Left ventricle myocardium inferior (tissue), 1 donor: ENCODE measurements around the gene PNMA6E. TPM values are rescaled to one million over a fixed set of nuclear protein-coding genes. Genes with fewer than 3 reads are reported as not detected.
A peak's percentile ranks its signal among the peaks of the same experiment; 100 is the strongest.

ENCODE experiments used
- DNase-seq: peaks from one replicate; pipeline ENCODE4 v3.0.0-alpha.2; 2020
- H3K27ac ChIP-seq: fragments of 200-600 bp; replicated peaks from 2 replicates; pipeline ENCODE4 v1.8.0; 2021
- H3K27me3 ChIP-seq: fragments of 200-600 bp; 2 replicates; pipeline ENCODE4 v1.8.0; 2021; ENCODE audit warnings: low read depth
- H3K36me3 ChIP-seq: fragments of 200-600 bp; 2 replicates; pipeline ENCODE4 v1.8.0; 2021
- H3K4me1 ChIP-seq: fragments of 200-600 bp; 2 replicates; pipeline ENCODE4 v1.8.0; 2021
- H3K4me3 ChIP-seq: fragments of 200-600 bp; 2 replicates; pipeline ENCODE4 v1.8.0; 2021; ENCODE audit warnings: mild to moderate bottlenecking, moderate library complexity
- H3K9me3 ChIP-seq: fragments of 200-600 bp; replicated peaks from 2 replicates; pipeline ENCODE4 v1.8.0; 2021
- intact Hi-C: fragments of 100-400 bp; cut with micrococcal nuclease; formaldehyde crosslinking; loops from one replicate; pipeline ENCODE4 v1.11.0; 2022
- total RNA-seq: library from RNA; stranded (reverse); fragmentation: NEBNext Ultra II Directional; extraction: Animal tissue kit (Norgen Biotek cat#: 25700); gene quantifications from one replicate; pipeline ENCODE4 v1.2.1, GENCODE V29; 2021
- TF ChIP-seq, protein P1 (sequence below): fragments of 200-600 bp; IDR thresholded peaks from 2 replicates; pipeline ENCODE4 v1.8.0; 2021; ENCODE audit warnings: antibody characterized with exemption, mild to moderate bottlenecking, borderline replicate concordance
- donor health status: DM: no; HTN: yes; CAD: no; lungs with severe emphysema.

Gene PNMA6E
- total RNA-seq, 1 donor from 2014 or later, result not detected

DNA sequence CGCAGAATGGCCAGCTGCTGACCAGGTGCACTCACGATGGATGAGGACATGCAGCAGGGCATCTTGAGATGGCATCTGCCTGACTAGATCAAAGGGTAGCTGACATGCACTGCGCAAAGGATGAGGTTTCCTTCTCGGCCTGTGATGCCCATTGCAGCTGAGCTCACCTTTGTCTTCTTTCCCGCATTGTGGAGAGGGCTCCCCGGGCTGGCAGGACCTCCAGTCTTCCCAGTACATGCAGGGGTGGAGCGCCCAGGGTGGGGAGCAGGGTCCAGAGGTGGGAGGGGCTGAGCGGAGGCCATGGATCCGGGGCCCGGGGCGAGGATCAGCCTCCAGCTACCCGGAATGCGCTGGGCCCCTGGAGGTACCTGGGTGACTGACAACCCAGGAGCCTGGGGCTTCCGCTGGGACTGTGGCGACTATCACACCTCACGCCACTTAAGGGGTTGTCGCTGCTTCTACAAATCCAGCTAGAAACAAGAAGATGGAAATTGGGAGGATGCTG is 32.7 kb upstream of the PNMA6E start:
- H3K4me3 ChIP-seq, result no peak overlapping the region
- DNase-seq, result no peak
- TF ChIP-seq, protein P1, sequence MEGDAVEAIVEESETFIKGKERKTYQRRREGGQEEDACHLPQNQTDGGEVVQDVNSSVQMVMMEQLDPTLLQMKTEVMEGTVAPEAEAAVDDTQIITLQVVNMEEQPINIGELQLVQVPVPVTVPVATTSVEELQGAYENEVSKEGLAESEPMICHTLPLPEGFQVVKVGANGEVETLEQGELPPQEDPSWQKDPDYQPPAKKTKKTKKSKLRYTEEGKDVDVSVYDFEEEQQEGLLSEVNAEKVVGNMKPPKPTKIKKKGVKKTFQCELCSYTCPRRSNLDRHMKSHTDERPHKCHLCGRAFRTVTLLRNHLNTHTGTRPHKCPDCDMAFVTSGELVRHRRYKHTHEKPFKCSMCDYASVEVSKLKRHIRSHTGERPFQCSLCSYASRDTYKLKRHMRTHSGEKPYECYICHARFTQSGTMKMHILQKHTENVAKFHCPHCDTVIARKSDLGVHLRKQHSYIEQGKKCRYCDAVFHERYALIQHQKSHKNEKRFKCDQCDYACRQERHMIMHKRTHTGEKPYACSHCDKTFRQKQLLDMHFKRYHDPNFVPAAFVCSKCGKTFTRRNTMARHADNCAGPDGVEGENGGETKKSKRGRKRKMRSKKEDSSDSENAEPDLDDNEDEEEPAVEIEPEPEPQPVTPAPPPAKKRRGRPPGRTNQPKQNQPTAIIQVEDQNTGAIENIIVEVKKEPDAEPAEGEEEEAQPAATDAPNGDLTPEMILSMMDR, result no peak
- no peak overlapping the region for H3K27ac ChIP-seq
- H3K9me3 ChIP-seq, result no peaks in the 10 kb centered on the region
- H3K27me3 ChIP-seq, result peaks cover 5% of the 10 kb centered on the region
- intact Hi-C loops, result no loop called here
- H3K36me3 ChIP-seq, result no peaks in the 10 kb centered on the region
- H3K4me1 ChIP-seq, result no peaks in the 10 kb centered on the region

DNA sequence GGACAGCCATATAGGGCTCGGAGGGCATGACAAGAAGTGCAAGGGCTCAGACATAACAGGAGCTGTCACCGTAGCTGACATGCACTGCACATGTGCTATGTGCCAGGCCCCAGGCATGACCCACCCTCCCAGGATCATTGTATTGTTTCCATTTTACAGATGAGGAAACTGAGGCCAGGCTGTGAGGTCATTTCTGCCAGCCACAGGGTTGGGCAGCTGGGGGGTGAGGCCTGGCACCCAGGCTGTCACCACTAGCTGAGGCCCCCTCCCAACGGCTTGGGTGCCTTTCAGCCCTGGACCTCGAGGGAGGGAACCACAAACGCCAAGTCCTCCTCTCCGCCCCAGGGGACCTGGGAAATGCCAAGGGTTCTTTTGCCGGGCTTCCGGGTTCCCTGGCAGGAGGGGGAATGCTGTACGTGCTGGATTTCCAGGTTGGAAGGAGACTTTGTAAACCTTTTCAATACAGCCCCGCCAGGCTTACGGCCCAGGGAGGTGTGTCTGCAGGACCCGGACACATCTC is 32.1 kb upstream of the PNMA6E start:
- TF ChIP-seq, protein P1, result no peak
- intact Hi-C loops, result no loop called here

DNA sequence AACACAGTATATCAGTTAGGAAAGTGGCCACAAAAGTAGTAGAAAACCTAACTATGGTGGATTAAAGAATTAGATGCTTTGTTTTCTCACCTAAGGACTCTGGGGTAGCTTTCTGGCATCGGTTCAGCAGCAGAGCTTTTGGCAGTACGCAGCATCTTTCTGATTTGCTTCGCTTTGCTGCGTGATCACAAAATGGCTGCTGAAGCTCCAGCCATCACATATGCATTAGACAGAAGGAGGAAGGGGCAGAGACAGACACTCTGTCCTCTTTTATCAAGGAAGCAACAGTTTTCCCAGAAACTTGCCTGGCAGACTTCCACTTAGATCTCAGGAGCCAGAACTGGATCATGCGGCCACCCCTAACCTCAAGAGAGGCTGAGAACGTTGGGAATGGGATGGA is 29.6 kb upstream of the PNMA6E start:
- no peak for DNase-seq
- Histone ChIP-seq H3K27me3 (peaks cover 5% of the 10 kb centered on the region), H3K27ac (no peak overlapping the region), H3K9me3 (no peaks in the 10 kb centered on the region), H3K36me3 (no peaks in the 10 kb centered on the region), H3K4me1 (no peaks in the 10 kb centered on the region), H3K4me3 (no peak overlapping the region)
- intact Hi-C loops, result no loop called here
- TF ChIP-seq, protein P1, result no peak

More for the DNA sequence above, 32.1 kb upstream of the PNMA6E start:
- no peak for DNase-seq
- H3K9me3 ChIP-seq, result no peaks in the 10 kb centered on the region
- no peaks in the 10 kb centered on the region for H3K4me1 ChIP-seq
- no peaks in the 10 kb centered on the region for H3K36me3 ChIP-seq
- H3K27ac ChIP-seq, result no peak overlapping the region
- no peak overlapping the region for H3K4me3 ChIP-seq
- H3K27me3 ChIP-seq, result peaks cover 5% of the 10 kb centered on the region

DNA sequence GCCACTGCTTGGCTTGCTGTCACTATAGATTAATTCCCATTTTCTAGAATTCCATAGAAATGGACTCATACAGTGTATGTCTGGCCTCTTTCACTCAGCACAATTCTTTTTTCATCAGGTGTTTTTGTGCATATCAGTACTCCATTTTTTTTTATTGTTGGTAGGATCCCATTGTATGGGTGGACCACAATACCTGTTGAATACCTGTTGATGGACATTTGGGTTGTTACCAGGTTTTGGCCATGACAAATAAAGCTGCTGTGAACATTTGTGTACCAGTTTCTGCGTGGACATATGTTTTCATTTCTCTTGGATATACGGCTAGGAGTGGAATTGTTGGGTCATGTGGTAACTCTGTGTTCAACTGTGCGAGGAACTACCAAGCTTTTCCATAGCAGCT is 25.1 kb upstream of the PNMA6E start:
- intact Hi-C loops, result no loop called here

DNA sequence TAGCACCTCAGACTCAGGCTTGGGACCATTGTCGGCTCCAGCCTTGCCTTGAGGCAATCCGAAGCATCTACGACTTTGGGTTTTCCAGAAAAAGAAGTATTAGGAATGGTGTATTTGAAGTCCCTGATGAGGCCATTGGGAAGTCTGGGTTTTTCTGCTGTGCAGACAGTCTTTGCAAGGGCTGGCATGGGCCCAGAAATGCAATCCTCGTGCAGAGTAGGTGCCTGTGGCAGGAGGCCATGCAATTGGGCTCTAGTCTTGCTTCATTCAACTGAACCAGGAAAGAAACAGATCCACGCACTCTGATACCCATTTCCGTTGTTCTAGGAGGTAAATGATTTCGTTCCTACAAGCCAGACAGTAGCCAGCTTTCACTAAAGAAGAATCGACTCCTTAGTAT is 22.5 kb upstream of the PNMA6E start:
- Histone ChIP-seq H3K9me3 (no peaks in the 10 kb centered on the region), H3K27me3 (no peaks in the 10 kb centered on the region), H3K4me1 (peaks cover 4% of the 10 kb centered on the region), H3K36me3 (no peaks in the 10 kb centered on the region), H3K4me3 (no peak overlapping the region), H3K27ac (no peak overlapping the region)
- TF ChIP-seq, protein P1, result no peak
- intact Hi-C loops, result no loop called here
- peak; percentile 52 for DNase-seq

More for the DNA sequence above, 25.1 kb upstream of the PNMA6E start:
- Histone ChIP-seq H3K36me3 (no peaks in the 10 kb centered on the region), H3K27me3 (peaks cover 5% of the 10 kb centered on the region), H3K27ac (no peak overlapping the region), H3K9me3 (no peaks in the 10 kb centered on the region), H3K4me1 (peaks cover 4% of the 10 kb centered on the region), H3K4me3 (no peak overlapping the region)
- DNase-seq, result no peak
- TF ChIP-seq, protein P1, result no peak

DNA sequence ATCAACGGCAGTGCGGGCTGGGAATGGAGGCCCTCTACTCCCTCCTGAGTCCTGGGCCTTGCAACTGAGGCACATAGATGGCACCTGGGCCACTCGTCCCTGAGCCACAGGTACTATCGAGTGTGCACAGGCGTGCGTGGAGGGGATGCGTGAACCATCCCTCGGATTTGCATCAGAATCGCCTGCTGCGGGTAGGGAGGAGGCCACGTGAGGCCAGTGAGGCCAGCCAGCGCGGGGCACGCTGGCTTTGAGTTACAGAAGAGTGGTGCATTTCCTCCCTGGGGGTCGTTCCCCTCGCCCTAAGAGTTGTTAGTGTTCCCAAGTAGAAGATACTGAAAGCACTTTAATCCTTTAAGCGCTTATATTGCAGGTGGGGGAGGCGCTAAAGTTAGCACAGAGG is 20.7 kb upstream of the PNMA6E start:
- no peak overlapping the region for H3K27ac ChIP-seq
- H3K27me3 ChIP-seq, result no peaks in the 10 kb centered on the region
- H3K4me1 ChIP-seq, result peaks cover 4% of the 10 kb centered on the region
- TF ChIP-seq, protein P1, result no peak
- intact Hi-C loops, result no loop called here
- DNase-seq, result no peak
- H3K36me3 ChIP-seq, result no peaks in the 10 kb centered on the region
- no peak overlapping the region for H3K4me3 ChIP-seq
- no peaks in the 10 kb centered on the region for H3K9me3 ChIP-seq
